Lower leg skin (tissue), 3 donors: ENCODE measurements around the gene TTC7B.

ENCODE experiments used
- POLR2A ChIP-seq, 2 donors: fragments of 450-650 bp; IDR thresholded peaks; one replicate each; pipeline ENCODE4 v1.6.1; 2016 to 2017; ENCODE audit warnings: antibody characterized with exemption in 2 of 2, mild to moderate bottlenecking in 1 of 2, moderate library complexity in 1 of 2
- TF ChIP-seq, protein P1 (sequence below), 3 donors: fragments of 450-650 bp; IDR thresholded peaks; one replicate each; pipeline ENCODE4 v1.5.1; 2016; ENCODE audit warnings: antibody characterized with exemption in 3 of 3, mild to moderate bottlenecking in 3 of 3, moderate library complexity in 2 of 3

DNA sequence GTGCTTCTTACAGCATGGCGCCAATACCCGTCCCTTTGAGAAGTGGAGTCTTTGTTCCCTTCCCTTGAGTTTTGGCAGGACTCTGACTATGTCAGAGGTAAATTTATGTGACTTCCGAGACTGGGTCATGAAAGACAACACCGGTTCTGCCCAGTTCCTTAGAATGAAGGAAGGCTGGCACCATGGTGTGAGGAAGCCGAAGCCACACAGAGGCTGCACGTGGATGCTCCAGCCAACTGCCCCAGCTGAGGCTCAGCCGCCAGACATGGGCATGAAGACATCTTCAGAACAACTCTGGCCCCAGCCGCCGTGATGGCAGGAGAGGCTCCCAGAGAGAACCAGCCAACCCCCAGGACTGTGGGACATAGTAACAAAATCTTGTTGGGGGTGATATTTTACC, 308.2 kb downstream of the TTC7B start:
- TF ChIP-seq, protein P1, sequence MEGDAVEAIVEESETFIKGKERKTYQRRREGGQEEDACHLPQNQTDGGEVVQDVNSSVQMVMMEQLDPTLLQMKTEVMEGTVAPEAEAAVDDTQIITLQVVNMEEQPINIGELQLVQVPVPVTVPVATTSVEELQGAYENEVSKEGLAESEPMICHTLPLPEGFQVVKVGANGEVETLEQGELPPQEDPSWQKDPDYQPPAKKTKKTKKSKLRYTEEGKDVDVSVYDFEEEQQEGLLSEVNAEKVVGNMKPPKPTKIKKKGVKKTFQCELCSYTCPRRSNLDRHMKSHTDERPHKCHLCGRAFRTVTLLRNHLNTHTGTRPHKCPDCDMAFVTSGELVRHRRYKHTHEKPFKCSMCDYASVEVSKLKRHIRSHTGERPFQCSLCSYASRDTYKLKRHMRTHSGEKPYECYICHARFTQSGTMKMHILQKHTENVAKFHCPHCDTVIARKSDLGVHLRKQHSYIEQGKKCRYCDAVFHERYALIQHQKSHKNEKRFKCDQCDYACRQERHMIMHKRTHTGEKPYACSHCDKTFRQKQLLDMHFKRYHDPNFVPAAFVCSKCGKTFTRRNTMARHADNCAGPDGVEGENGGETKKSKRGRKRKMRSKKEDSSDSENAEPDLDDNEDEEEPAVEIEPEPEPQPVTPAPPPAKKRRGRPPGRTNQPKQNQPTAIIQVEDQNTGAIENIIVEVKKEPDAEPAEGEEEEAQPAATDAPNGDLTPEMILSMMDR (IDR thresholded peaks at IDR 0.05) = no peak
- no peak for TF ChIP-seq POLR2A (IDR thresholded peaks at IDR 0.05)
